ENCODE measurements around the gene CFAP141. TPM values are rescaled to one million over a fixed set of nuclear protein-coding genes. Genes with fewer than 3 reads are reported as not detected.

Gene CFAP141
- total RNA-seq, 2 experiments from 2014 or later = 0.65 TPM; not detected in 1

DNA sequence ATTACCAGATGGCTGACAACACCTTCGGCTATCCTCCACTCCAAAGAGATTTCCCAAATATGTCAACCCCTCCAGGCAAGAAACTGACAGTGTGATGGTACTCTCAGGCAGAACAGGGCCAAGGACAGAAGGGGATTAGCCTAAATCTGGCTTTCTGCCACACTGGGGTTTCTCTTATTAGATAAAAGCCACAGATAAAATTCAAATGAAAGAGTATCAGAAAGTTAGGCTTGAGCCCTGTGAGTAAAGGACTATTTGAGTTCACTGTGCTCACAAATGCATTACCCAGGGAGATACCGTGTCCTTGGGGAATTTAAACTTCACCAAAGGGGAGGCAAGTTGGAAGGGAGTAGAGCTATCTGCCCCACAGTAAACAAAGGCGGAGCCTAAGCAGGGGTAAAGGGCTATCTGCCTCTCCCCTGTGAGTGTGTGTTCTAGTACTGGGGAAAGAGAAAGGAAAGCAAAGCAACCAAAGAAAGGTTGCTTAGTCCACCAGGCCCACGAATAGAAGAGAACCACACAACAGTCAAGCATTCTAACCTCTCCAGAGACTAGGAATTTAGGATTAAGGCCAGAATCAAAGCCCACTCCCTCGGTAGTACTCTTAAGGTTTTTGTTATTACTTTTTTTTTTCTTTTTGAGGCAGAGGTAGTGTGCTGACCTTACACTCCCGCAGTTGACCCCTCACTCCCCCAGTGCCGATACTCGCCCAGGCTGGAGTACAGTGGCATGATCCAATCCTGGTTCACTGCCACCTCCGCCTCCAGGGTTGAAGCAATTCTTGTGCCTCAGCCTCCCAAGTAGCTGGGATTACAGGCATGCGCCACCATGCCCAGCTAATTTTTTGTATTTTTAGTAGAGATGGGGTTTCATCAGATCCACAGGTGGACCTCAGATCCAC is 27.0 kb downstream of the CFAP141 start:
- H3K9me3 Mint-ChIP-seq = no peaks in the 10 kb centered on the region
- no peak for DNase-seq
- peak overlapping the region; percentile 68 for H3K27ac Mint-ChIP-seq
- peaks cover 69% of the 10 kb centered on the region for H3K4me1 Mint-ChIP-seq
- peak overlapping the region; percentile 99 for H3K4me3 Mint-ChIP-seq
- H3K36me3 Mint-ChIP-seq (ENCODE audit: low read depth) = peaks cover 70% of the 10 kb centered on the region
- no peaks in the 10 kb centered on the region for H3K27me3 Mint-ChIP-seq
- POLR2A ChIA-PET = interaction anchor here (1.0 kb wide), 1 partner anchor 22 kb away, joined by 6 read pairs; no protein-coding TSS in a partner anchor
- CTCF ChIA-PET = interaction anchor here (0.7 to 1.8 kb wide), 7 partner anchors 8 to 156 kb away, joined by 3 to 5 read pairs (median 3); no protein-coding TSS in a partner anchor

DNA sequence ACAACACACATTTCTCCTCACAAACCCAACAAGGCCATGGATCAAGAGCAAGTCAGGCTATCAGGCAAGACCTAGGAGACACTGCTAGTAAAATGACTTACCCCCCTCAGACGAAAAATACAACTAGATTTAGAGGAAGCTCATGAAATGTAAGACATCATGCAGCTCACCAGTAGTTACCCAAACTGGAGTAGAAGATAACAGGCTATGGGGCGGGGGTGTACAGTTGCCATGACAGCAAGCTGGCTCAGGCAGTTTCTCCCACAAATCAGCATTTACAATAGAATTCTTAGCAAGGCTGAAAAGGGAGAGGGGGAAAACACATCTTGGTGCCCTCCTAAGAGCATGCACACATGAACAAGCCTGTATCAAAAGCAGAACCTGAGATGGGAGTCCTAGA is 28.1 kb downstream of the CFAP141 start:
- peak overlapping the region; percentile 99 for H3K4me3 Mint-ChIP-seq
- peaks cover 66% of the 10 kb centered on the region for H3K4me1 Mint-ChIP-seq
- H3K27ac Mint-ChIP-seq = peak overlapping the region; percentile 26
- ChIA-PET CTCF (interaction anchor here (0.6 to 1.8 kb wide), 9 partner anchors 9 to 506 kb away, joined by 3 to 5 read pairs (median 4); no protein-coding TSS in a partner anchor), POLR2A (interaction anchor here (0.5 to 1.0 kb wide), 2 partner anchors 20 to 1846 kb away, joined by 3 to 6 read pairs; no protein-coding TSS in a partner anchor)
- no peaks in the 10 kb centered on the region for H3K27me3 Mint-ChIP-seq
- peaks cover 72% of the 10 kb centered on the region for H3K36me3 Mint-ChIP-seq (ENCODE audit: low read depth)
- DNase-seq = no peak
- no peaks in the 10 kb centered on the region for H3K9me3 Mint-ChIP-seq

DNA sequence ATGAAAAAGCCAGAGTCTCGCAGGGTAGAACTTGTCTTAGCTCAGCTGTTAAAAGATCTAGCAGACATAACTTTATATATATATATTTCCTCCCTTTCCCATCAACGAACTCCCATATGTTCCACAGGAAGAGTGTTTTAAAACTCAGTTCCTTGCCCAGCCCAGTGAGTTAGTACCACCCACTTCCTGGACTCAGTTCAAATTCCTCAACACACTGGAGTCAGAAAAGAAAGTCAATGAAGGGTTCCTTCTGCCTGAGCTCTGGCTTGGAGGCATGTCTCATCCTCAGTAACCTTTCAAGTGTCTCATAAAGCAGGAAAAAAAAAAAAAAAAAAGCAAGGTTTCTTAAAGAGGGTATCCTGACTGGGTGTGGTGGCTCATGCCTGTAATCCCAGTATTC is 29.8 kb downstream of the CFAP141 start:
- Mint-ChIP-seq H3K27me3 (no peaks in the 10 kb centered on the region), H3K27ac (peak overlapping the region; percentile 34), H3K4me1 (peaks cover 77% of the 10 kb centered on the region), H3K36me3 (ENCODE audit: low read depth) (peaks cover 77% of the 10 kb centered on the region), H3K4me3 (no peak overlapping the region), H3K9me3 (no peaks in the 10 kb centered on the region)
- ChIA-PET POLR2A (interaction anchor here (0.6 kb wide), 1 partner anchor 565 kb away, joined by 8 read pairs; no protein-coding TSS in a partner anchor), CTCF (interaction anchor here (0.7 to 1.1 kb wide), 2 partner anchors 9 to 645 kb away, joined by 3 read pairs; no protein-coding TSS in a partner anchor)
- DNase-seq = no peak

DNA sequence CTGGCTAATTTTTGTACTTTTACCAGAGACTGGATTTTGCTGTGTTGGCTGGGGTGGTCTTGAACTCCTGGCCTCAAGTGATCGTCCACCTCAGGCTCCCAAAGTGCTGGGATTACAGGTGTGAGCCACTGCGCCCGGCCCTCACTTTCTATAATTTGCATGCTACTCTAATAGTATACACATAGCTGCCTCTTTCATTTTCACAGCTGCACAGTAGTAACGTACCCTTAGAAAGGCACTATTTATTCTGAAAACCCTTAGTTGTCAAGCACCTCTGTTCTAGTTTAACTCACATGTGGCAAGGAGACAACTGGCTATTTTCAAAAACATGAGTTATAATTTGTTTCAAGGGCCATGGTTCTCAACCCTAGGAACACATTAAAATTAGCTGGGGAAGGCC is 31.5 kb downstream of the CFAP141 start:
- POLR2A ChIA-PET = no interaction called here

DNA sequence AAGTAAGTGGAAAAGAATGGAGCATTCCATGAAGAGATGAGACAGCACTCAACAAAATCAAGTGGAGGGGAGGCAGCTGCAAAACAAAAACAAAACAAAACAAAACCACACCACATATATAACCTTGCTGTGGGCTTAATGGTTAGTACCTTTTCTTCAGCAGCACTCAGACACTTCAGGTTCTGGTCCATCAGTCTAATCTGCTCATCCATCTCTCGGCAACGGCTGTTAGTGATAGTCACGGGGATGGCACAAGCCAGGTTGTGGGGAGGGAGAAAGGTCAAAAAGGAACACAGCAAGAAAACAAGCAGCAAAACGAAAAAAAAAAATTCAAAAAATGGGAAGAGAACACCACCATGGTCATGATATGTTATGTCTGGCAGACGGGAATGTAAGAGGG is 34.3 kb downstream of the CFAP141 start:
- no peak overlapping the region for H3K27ac Mint-ChIP-seq
- peaks cover 73% of the 10 kb centered on the region for H3K36me3 Mint-ChIP-seq (ENCODE audit: low read depth)
- no peaks in the 10 kb centered on the region for H3K9me3 Mint-ChIP-seq
- no peak overlapping the region for H3K4me3 Mint-ChIP-seq
- ChIA-PET POLR2A (no interaction called here), CTCF (interaction anchor here (1.3 kb wide), 1 partner anchor 8 kb away, joined by 3 read pairs; no protein-coding TSS in a partner anchor)
- no peak for DNase-seq
- peaks cover 52% of the 10 kb centered on the region for H3K4me1 Mint-ChIP-seq
- H3K27me3 Mint-ChIP-seq = no peaks in the 10 kb centered on the region

More for the DNA sequence above, 31.5 kb downstream of the CFAP141 start:
- H3K27ac Mint-ChIP-seq = no peak overlapping the region
- no peak overlapping the region for H3K4me3 Mint-ChIP-seq
- H3K27me3 Mint-ChIP-seq = no peaks in the 10 kb centered on the region
- peaks cover 78% of the 10 kb centered on the region for H3K36me3 Mint-ChIP-seq (ENCODE audit: low read depth)
- no peak for DNase-seq
- H3K9me3 Mint-ChIP-seq = no peaks in the 10 kb centered on the region
- CTCF ChIA-PET = interaction anchor here (0.6 to 1.6 kb wide), 2 partner anchors 11 to 694 kb away, joined by 3 read pairs; no protein-coding TSS in a partner anchor
- H3K4me1 Mint-ChIP-seq = peaks cover 72% of the 10 kb centered on the region

DNA sequence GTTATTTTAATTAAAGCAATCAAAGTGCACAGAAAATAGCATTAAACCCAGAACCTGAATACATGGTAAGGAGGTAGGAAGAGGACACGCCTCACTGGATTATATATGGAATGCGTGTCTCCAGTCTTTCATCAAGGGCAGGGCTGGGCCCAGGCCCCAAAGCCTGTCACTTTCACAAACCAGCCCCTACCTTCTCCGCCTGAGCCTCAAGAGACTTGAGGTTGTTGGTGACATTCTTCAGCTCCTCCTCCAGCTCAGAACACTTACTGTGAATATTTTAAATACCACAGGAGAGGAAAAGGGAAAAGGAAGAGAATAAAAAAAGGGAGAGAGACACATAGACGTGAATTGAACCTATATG is 34.9 kb downstream of the CFAP141 start:
- POLR2A ChIA-PET = no interaction called here
- no peak overlapping the region for H3K4me3 Mint-ChIP-seq
- H3K27me3 Mint-ChIP-seq = no peaks in the 10 kb centered on the region
- CTCF ChIA-PET = interaction anchor here (1.3 kb wide), 1 partner anchor 8 kb away, joined by 3 read pairs; no protein-coding TSS in a partner anchor
- H3K36me3 Mint-ChIP-seq (ENCODE audit: low read depth) = peaks cover 76% of the 10 kb centered on the region
- no peak overlapping the region for H3K27ac Mint-ChIP-seq
- DNase-seq = no peak
- peaks cover 46% of the 10 kb centered on the region for H3K4me1 Mint-ChIP-seq
- H3K9me3 Mint-ChIP-seq = no peaks in the 10 kb centered on the region

DNA sequence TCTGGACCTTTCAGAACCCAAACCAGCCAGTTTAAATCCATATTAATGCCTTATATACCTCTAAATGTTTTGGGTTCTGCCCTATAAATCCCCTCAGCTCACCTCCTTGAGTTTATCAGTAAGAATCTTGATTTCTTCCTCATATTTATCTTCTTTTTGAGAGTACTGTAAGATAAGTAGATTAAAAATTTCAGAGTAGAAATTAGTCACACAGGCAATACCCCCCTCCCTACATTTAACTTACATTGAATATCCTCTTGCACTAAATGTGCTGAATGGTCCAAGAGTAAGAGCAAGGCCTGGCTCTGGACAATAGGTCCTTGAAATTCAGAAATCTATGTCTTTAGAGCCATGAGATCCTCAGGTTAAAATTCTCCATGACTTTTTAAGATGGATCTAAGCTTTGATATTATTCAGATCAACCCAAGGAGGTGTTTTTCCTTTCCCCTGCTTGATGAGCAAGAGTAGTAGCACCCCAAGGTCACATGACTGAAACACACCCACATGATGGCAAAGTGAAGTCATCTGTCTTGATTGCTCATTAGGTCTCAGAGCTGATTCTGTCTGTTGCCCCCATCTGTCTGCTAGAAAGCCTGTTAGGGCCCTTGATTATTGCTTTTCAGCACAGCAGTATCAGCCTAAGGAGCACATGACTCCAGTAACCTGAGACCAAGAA is 35.4 kb downstream of the CFAP141 start:
- Mint-ChIP-seq H3K27ac (no peak overlapping the region), H3K9me3 (no peaks in the 10 kb centered on the region), H3K27me3 (no peaks in the 10 kb centered on the region), H3K4me1 (peaks cover 43% of the 10 kb centered on the region), H3K4me3 (no peak overlapping the region), H3K36me3 (ENCODE audit: low read depth) (peaks cover 76% of the 10 kb centered on the region)
- POLR2A ChIA-PET = no interaction called here
- DNase-seq = no peak
- CTCF ChIA-PET = interaction anchor here (1.3 kb wide), 1 partner anchor 9 kb away, joined by 3 read pairs; no protein-coding TSS in a partner anchor

DNA sequence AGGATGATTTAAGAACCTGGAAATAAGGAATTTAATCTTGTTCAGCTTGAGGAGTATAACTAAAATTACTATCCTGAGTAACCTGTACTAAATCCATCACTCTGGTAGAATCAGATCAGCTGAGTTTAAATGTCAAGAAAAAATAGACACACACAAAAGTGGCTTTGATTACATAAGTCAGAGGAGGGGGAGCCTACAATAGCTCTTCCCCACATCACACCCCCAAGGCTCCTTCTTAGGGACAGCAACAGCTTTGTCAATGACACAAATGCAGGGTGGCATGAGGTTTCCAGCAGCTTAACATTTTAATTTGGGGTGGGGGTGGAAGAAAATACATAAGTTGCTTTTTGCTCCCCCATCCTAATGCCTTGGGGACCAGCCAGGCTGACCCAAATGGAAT is 38.7 kb downstream of the CFAP141 start:
- ChIA-PET POLR2A (no interaction called here), CTCF (interaction anchor here (1.4 to 1.6 kb wide), 2 partner anchors 9 to 107 kb away, joined by 3 read pairs; no protein-coding TSS in a partner anchor)
- DNase-seq = no peak
- H3K27ac Mint-ChIP-seq = no peak overlapping the region
- peaks cover 49% of the 10 kb centered on the region for H3K4me1 Mint-ChIP-seq
- peaks cover 86% of the 10 kb centered on the region for H3K36me3 Mint-ChIP-seq (ENCODE audit: low read depth)
- peaks cover 2% of the 10 kb centered on the region for H3K9me3 Mint-ChIP-seq
- no peak overlapping the region for H3K4me3 Mint-ChIP-seq
- no peaks in the 10 kb centered on the region for H3K27me3 Mint-ChIP-seq

DNA sequence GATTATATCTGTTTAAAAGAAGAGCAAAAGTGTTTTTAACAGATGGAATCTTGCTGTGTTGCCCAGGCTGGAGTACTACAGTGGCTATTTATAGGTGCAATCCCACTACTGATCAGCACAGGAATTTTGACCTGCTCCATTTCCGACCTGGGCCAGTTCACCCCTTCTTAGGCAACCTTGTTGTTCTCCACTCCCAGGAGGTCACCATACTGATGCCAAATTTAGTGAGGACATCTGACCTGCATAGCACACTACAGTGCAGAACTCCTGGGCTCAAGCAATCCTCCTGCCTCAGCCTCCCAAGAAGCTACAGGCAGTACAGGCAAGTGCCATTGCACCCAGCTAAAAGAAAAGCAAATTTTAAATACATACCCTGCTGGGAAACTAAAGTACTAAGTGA is 39.9 kb downstream of the CFAP141 start:
- Mint-ChIP-seq H3K9me3 (peaks cover 2% of the 10 kb centered on the region), H3K4me3 (no peak overlapping the region), H3K27me3 (no peaks in the 10 kb centered on the region), H3K27ac (no peak overlapping the region), H3K4me1 (peaks cover 44% of the 10 kb centered on the region), H3K36me3 (ENCODE audit: low read depth) (peaks cover 86% of the 10 kb centered on the region)
- CTCF ChIA-PET = interaction anchor here (0.6 to 1.8 kb wide), 5 partner anchors 9 to 163 kb away, joined by 3 to 6 read pairs (median 3); no protein-coding TSS in a partner anchor
- POLR2A ChIA-PET = no interaction called here
- no peak for DNase-seq

DNA sequence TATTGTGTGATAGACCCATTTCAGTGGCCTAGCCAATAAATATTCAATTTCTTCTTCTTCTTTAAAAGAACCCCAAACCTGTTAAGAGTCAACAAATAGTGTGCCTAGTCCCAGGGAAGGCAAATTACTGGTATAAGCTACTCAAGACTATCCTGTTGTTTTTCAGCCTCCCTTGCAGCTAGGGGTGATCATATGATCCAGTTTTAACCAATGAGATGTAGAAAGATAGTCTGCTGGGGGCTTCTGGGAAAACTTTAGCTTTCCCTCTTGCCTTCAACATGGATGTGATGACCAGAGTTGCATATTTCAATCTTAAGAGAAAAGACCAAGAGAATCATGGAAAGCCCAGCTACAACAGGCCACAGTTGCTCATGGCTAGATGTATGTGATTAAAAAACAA is 46.6 kb downstream of the CFAP141 start:
- Mint-ChIP-seq H3K9me3 (peaks cover 17% of the 10 kb centered on the region), H3K27ac (peak overlapping the region; percentile 96)

DNA sequence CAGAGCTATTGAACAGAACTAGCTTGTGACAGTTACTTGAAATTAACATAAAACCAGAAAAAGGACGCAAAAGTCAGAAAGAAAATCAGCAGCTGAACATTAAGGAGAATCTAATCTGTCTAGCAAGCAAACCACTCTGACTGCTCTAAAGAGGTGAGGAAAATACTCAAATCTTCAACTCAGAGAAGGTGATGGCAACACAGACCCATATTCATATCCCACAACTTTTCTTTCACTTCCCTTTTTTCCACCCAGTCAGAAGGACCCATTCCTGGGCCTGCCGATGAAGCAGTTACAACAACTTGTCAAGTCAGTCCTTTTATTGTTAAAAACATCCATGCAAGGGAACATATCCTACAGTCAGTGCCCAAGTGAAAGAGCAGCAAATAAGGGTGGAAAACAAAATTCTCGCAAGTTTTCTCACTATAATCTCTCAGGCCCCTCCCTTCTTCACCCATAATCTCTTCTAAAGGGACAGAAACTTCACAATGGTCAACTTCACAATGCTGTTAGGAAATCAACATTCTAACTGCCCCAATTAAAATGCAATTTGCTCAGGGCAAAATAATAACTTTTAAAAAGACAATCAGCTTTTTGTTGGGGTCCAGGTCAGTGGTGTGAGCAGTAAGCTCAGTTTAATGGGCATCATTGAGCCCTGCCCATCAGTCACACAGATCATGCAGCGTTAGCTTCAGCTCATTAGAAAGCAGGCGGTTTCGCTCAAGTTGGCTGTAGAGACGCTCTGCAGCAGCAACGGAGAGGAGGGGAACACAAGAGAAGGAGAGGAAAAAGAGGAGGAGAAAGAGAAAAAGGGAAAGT is 47.6 kb downstream of the CFAP141 start:
- ChIA-PET CTCF (interaction anchor here (0.6 to 2.9 kb wide), 7 partner anchors 8 to 260 kb away, joined by 3 to 8 read pairs (median 3); no protein-coding TSS in a partner anchor), POLR2A (interaction anchor here (0.7 to 1.4 kb wide), 3 partner anchors 23 to 362 kb away, joined by 3 to 7 read pairs (median 3); no protein-coding TSS in a partner anchor)
- Mint-ChIP-seq H3K27me3 (no peaks in the 10 kb centered on the region), H3K27ac (peak overlapping the region; percentile 96), H3K36me3 (ENCODE audit: low read depth) (peaks cover 94% of the 10 kb centered on the region), H3K9me3 (peaks cover 14% of the 10 kb centered on the region), H3K4me1 (peaks cover 86% of the 10 kb centered on the region), H3K4me3 (peak overlapping the region; percentile 70)
- DNase-seq = no peak

More for the DNA sequence above, 46.6 kb downstream of the CFAP141 start:
- Mint-ChIP-seq H3K4me1 (peaks cover 85% of the 10 kb centered on the region), H3K4me3 (peak overlapping the region; percentile 70), H3K27me3 (no peaks in the 10 kb centered on the region), H3K36me3 (ENCODE audit: low read depth) (peaks cover 94% of the 10 kb centered on the region)
- POLR2A ChIA-PET = interaction anchor here (1.1 kb wide), 1 partner anchor 169 kb away, joined by 4 read pairs; no protein-coding TSS in a partner anchor
- DNase-seq = no peak
- CTCF ChIA-PET = interaction anchor here (0.6 to 2.9 kb wide), 4 partner anchors 14 to 261 kb away, joined by 3 to 8 read pairs (median 4); no protein-coding TSS in a partner anchor

All from activated CD4-positive, alpha-beta T cell treated with anti-CD3 and anti-CD28 coated beads, Interleukin-2, amount 10 ng/mL, durations not matched to agents 7 days and 5 days (primary cell).